NT2/D1 (cell line): Measurements from ENCODE around the gene EIF5A2.
A peak's percentile ranks its signal among the peaks of the same experiment; 100 is the strongest.
"Not testable (repeated sequence)": the region's sequence is repeated elsewhere in the genome, so short reads cannot be mapped to it uniquely, and the experiment has no call there.

ENCODE experiments used
- DNase-seq: peaks from one replicate; pipeline ENCODE4 v3.0.0-alpha.2; 2011; ENCODE audit warnings: low read depth, low spot score
- H3K27me3 ChIP-seq: 2 replicates; pipeline ENCODE4 v1.6.0; 2011; ENCODE audit warnings: mild to moderate bottlenecking; ENCODE audit not compliant: insufficient read length, insufficient read depth
- H3K36me3 ChIP-seq: 2 replicates; pipeline ENCODE4 v1.6.1; 2011; ENCODE audit warnings: mild to moderate bottlenecking, low read length, mixed read lengths; ENCODE audit not compliant: insufficient read depth, insufficient read length
- H3K4me1 ChIP-seq: 2 replicates; pipeline ENCODE4 v1.5.1; 2011; ENCODE audit not compliant: insufficient read depth, insufficient read length
- H3K4me3 ChIP-seq: 2 replicates; pipeline ENCODE4 v1.5.1; 2011; ENCODE audit warnings: low read depth; ENCODE audit not compliant: insufficient read length
- H3K9ac ChIP-seq: 2 replicates; pipeline ENCODE4 v1.6.0; 2011; ENCODE audit warnings: low read depth; ENCODE audit not compliant: insufficient read length
- H3K9me3 ChIP-seq: 2 replicates; pipeline ENCODE4 v1.5.1; 2011; ENCODE audit warnings: mild to moderate bottlenecking, low read length; ENCODE audit not compliant: insufficient read depth
- SUZ12 ChIP-seq: IDR thresholded peaks from 2 replicates; pipeline ENCODE4 v1.6.1; 2011; ENCODE audit not compliant: insufficient read length, insufficient read depth; ENCODE audit errors: extremely low read depth
- YY1 ChIP-seq: IDR thresholded peaks from 2 replicates; pipeline ENCODE4 v1.6.1; 2011; ENCODE audit not compliant: insufficient read length, insufficient read depth
- ZNF274 ChIP-seq: IDR thresholded peaks from 2 replicates; pipeline ENCODE4 v1.6.1; 2011; ENCODE audit warnings: mild to moderate bottlenecking, low read depth, low read length

Gene EIF5A2

DNA sequence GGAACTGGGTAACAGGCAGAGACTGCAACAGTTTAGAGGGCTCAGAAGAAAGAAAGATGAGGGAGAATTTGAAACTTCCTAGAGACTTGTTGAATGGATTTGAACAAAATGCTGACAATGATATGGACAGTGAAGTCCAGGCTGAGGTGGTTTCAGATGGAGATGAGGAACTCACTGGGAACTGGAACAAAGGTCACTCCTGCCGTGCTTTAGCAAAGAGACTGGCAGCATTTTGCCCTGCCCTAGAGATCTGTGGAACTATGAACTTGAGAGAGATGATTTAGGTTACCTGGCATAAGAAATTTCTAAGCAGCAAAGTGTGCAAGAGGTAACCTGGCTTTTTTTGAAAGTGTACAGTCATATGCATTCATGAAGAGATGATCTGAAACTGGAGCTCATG is 11.7 kb downstream of the EIF5A2 start:
- H3K36me3 ChIP-seq = peaks cover 4% of the 10 kb centered on the region
- no peaks in the 10 kb centered on the region for H3K27me3 ChIP-seq
- H3K4me1 ChIP-seq = no peaks in the 10 kb centered on the region
- H3K4me3 ChIP-seq = no peak overlapping the region
- peaks cover 27% of the 10 kb centered on the region; the same call in 1 of the 2 replicates for H3K9me3 ChIP-seq
- no peak for DNase-seq
- no peak overlapping the region for H3K9ac ChIP-seq
- TF ChIP-seq SUZ12 = no peak
- TF ChIP-seq YY1 = no peak
- TF ChIP-seq ZNF274 = no peak

DNA sequence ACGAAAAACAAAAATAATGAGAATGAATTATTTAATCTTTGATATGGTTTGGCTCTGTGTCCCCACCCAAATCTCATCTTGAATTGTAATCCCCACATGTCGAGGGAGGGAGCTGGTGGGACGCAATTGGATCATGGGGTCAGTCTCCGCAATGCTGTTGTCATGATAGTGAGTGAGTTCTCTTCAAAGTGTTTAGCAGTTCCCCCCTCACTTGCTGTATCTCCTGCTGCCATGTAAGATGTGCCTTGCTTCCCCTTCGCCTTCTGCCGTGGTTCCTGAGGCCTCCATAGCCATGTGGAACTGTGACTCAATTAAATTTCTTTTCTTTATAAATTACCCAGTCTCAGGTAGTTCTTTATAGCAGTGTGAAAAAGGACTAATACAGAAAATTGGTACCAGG is 12.1 kb downstream of the EIF5A2 start:
- H3K27me3 ChIP-seq, H3K36me3 ChIP-seq, DNase-seq, H3K4me3 ChIP-seq, H3K4me1 ChIP-seq, H3K9ac ChIP-seq: not testable (repeated sequence)
- H3K9me3 ChIP-seq = peaks cover 27% of the 10 kb centered on the region; the same call in 1 of the 2 replicates

DNA sequence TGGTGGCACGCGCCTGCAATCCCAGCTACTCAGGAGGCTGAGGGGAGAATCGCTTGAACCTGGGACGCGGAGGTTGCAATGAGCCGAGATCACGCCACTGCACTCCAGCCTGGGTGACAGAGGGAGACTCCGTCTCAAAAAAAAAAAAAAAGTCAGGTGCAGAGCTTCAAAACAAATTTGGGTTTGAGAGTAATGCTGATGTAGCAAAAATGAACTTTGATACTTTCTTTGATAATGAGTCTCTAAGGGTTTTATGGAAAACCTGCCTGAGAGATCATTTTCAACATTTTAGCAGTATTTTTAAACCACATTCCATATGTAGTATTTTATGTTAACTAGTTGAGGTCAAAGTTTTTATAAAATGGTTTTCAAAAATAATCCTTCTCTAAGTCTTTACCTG is 14.5 kb downstream of the EIF5A2 start:
- Histone ChIP-seq H3K27me3 (no peaks in the 10 kb centered on the region), H3K9me3 (peaks cover 26% of the 10 kb centered on the region; the same call in 1 of the 2 replicates), H3K4me1 (no peaks in the 10 kb centered on the region), H3K9ac (no peak overlapping the region), H3K36me3 (peaks cover 3% of the 10 kb centered on the region), H3K4me3 (no peak overlapping the region)
- no peak for TF ChIP-seq YY1
- TF ChIP-seq SUZ12 = no peak
- no peak for TF ChIP-seq ZNF274
- DNase-seq = no peak

DNA sequence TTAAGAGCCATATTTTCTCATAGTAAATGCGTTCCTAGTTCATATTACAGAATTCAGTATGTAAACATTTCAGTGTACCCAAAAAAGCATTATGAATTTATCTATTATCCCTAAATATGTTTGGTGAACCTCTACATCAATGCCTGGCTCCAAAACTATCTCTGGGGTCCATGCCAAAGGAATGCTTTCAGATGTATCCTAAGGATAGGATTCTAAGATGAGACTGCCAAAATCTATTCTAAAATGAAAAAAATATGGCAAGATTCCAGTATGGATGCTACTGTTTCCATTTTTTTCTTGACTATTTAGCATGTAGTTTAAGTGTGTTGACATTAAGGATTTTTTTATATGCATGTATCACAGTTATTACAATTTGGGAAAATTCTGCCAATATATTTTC is 18.8 kb downstream of the EIF5A2 start:
- no peak overlapping the region for H3K9ac ChIP-seq
- H3K4me1 ChIP-seq = no peaks in the 10 kb centered on the region
- no peaks in the 10 kb centered on the region for H3K27me3 ChIP-seq
- no peaks in the 10 kb centered on the region for H3K36me3 ChIP-seq
- H3K9me3 ChIP-seq = 0 out of 2 replicates have a peak, but pooled peaks cover 10% of the 10 kb centered on the region
- no peak for TF ChIP-seq YY1
- no peak for TF ChIP-seq SUZ12
- TF ChIP-seq ZNF274 = no peak
- H3K4me3 ChIP-seq = no peak overlapping the region
- no peak for DNase-seq

DNA sequence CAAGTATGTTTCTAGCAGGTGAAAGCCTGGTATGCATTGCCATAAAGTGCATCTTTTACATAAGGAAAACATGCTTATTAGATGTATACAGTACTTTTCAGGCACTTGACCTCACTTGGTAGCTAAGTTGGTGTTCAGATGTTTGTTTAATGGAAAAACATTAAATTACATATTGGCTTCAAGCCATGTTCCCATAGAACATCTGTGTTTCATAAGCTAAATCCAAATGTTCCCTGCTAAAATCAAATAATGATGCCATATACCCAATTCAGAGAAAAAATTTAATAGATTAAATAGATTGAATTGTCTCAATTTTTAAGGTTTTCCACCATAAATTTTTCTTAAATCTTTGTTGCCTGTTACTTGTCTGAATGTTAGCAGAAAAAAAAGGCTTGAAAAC is 19.3 kb downstream of the EIF5A2 start:
- Histone ChIP-seq H3K4me1 (no peaks in the 10 kb centered on the region), H3K9ac (no peak overlapping the region), H3K9me3 (0 out of 2 replicates have a peak, but pooled peaks cover 11% of the 10 kb centered on the region), H3K27me3 (no peaks in the 10 kb centered on the region), H3K36me3 (no peaks in the 10 kb centered on the region), H3K4me3 (no peak overlapping the region)
- TF ChIP-seq YY1 = no peak
- TF ChIP-seq SUZ12 = no peak
- no peak for TF ChIP-seq ZNF274
- DNase-seq = no peak

DNA sequence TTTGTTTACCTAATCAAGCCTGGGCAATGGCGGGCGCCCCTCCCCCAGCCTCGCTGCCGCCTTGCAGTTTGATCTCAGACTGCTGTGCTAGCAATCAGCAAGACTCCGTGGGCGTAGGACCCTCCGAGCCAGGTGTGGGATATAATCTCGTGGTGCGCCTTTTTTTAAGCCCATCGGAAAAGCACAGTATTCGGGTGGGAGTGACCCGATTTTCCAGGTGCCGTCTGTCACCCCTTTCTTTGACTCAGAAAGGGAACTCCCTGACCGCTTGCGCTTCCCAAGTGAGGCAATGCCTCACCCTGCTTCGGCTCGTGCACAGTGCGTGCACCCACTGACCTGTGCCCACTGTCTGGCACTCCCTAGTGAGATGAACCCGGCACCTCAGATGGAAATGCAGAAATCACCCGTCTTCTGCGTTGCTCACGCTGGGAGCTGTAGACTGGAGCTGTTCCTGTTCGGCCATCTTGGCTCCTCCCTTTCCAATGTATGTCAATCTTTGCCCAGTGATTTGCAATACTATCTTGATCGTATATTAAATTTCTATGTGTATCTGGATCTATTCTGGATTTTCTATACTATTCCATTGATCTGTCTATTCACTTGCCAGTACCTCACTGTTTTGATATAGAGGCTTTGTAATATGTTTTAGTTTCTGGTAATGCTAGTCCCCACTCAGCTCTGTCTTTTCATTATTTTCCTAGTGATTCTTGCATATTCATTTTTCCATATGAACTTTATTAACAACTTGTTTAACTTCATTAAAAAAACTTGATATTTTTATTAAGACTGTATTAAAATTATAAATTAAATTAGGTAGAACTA is 24.1 kb downstream of the EIF5A2 start:
- H3K9me3 ChIP-seq = 0 out of 2 replicates have a peak, but pooled peaks cover 11% of the 10 kb centered on the region
- peak overlapping the region; percentile 12 for H3K4me3 ChIP-seq
- not testable (repeated sequence) for DNase-seq

DNA sequence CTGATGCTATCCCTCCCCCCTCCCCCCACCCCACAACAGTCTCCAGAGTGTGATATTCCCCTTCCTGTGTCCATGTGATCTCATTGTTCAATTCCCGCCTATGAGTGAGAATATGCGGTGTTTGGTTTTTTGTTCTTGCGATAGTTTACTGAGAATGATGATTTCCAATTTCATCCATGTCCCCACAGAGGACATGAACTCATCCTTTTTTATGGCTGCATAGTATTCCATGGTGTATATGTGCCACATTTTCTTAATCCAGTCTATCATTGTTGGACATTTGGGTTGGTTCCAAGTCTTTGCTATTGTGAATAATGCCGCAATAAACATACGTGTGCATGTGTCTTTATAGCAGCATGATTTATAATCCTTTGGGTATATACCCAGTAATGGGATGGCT is 29.7 kb downstream of the EIF5A2 start:
- H3K9me3 ChIP-seq, H3K27me3 ChIP-seq, H3K4me3 ChIP-seq, DNase-seq, H3K4me1 ChIP-seq, H3K36me3 ChIP-seq, H3K9ac ChIP-seq: not testable (repeated sequence)

More for the DNA sequence above, 24.1 kb downstream of the EIF5A2 start:
- not testable (repeated sequence) for H3K36me3 ChIP-seq, H3K27me3 ChIP-seq, H3K4me1 ChIP-seq
- H3K9ac ChIP-seq = peak overlapping the region; percentile 21

DNA sequence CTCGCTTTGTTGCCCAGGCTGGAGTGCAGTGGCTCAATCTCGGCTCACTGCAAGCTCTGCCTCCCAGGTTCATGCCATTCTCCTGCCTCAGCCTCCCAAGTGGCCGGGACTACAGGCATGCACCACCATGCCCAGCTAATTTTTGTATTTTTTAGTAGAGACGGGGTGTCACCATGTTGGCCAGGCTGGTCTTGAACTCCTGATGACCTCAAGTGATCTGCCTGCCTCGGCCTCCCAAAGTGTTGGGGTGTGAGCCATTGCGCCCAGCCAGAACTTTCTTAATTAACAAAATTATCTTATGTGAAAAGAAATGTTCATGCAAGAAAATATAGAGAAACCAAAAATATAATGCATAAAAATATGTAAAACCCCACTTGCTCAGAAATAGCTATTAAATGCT is 31.1 kb downstream of the EIF5A2 start:
- H3K9me3 ChIP-seq, DNase-seq, H3K4me1 ChIP-seq, H3K36me3 ChIP-seq, H3K27me3 ChIP-seq, H3K4me3 ChIP-seq, H3K9ac ChIP-seq: not testable (repeated sequence)
